ENCODE data around the gene ATAD5. TPM values are rescaled to one million over a fixed set of nuclear protein-coding genes. Genes with fewer than 3 reads are reported as not detected.
A peak's percentile ranks its signal among the peaks of the same experiment; 100 is the strongest.

Gene ATAD5
- total and polyA plus RNA-seq, 2 of the 13 experiments (the other 11 are each of a cell fraction or from before 2014, with no cell fraction given): 1.8 to 10.7 TPM

DNA sequence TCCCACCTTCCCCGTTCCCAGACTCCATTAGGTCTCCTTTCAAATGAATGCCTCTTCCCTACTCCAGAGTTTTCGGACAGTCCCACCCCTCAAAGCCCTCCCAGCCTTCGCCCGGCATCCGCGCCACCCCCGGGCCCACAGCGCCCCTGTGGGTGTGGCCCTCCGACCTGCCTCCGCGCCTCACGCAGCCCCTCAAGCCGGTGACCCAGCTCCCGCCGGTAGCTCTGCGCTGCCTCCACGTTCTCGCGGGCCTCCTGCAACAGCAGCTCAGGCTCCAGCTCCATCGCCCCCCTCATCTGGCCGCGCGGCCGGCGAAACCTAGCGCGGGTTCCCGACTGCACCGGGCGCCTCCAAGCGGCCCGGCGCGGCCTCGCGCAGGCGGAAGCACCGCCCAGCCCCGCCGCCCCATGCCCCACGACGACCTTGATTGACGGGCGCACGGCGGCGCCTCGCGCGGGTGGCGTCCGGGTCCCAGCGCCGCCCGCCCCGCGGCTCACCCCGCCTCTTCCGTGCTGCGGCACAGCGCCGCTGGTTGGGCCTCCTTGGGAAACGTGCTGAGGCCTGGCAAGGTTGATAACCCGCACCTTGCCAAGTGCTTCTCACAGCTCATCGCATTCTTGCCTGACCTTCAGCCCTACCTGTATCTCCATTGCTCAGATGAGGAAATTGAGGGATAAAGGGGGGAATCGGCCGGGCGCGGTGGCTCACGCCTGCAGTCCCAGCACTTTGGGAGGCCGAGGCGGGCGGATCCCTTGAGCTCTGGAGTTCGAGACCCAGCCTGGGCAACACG lies 7.2 kb upstream of the ATAD5 start, which contains the start of gene CRLF3 (continued):
- peak; percentile 78; the same call in 1 of the 2 replicates for TF ChIP-seq CAMTA2 (CRISPR knock-in tag; IDR thresholded peaks at IDR 0.05; ENCODE audit: borderline replicate concordance)
- TF ChIP-seq AGO1 (IDR thresholded peaks at IDR 0.05; ENCODE audit: low read depth, low read length, poor library complexity, severe bottlenecking): no peak
- TF ChIP-seq, protein P1, sequence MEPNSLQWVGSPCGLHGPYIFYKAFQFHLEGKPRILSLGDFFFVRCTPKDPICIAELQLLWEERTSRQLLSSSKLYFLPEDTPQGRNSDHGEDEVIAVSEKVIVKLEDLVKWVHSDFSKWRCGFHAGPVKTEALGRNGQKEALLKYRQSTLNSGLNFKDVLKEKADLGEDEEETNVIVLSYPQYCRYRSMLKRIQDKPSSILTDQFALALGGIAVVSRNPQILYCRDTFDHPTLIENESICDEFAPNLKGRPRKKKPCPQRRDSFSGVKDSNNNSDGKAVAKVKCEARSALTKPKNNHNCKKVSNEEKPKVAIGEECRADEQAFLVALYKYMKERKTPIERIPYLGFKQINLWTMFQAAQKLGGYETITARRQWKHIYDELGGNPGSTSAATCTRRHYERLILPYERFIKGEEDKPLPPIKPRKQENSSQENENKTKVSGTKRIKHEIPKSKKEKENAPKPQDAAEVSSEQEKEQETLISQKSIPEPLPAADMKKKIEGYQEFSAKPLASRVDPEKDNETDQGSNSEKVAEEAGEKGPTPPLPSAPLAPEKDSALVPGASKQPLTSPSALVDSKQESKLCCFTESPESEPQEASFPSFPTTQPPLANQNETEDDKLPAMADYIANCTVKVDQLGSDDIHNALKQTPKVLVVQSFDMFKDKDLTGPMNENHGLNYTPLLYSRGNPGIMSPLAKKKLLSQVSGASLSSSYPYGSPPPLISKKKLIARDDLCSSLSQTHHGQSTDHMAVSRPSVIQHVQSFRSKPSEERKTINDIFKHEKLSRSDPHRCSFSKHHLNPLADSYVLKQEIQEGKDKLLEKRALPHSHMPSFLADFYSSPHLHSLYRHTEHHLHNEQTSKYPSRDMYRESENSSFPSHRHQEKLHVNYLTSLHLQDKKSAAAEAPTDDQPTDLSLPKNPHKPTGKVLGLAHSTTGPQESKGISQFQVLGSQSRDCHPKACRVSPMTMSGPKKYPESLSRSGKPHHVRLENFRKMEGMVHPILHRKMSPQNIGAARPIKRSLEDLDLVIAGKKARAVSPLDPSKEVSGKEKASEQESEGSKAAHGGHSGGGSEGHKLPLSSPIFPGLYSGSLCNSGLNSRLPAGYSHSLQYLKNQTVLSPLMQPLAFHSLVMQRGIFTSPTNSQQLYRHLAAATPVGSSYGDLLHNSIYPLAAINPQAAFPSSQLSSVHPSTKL (CRISPR knock-in tag; IDR thresholded peaks at IDR 0.05): peak; percentile 34; the same call in 1 of the 2 replicates
- TF ChIP-seq, protein P2, sequence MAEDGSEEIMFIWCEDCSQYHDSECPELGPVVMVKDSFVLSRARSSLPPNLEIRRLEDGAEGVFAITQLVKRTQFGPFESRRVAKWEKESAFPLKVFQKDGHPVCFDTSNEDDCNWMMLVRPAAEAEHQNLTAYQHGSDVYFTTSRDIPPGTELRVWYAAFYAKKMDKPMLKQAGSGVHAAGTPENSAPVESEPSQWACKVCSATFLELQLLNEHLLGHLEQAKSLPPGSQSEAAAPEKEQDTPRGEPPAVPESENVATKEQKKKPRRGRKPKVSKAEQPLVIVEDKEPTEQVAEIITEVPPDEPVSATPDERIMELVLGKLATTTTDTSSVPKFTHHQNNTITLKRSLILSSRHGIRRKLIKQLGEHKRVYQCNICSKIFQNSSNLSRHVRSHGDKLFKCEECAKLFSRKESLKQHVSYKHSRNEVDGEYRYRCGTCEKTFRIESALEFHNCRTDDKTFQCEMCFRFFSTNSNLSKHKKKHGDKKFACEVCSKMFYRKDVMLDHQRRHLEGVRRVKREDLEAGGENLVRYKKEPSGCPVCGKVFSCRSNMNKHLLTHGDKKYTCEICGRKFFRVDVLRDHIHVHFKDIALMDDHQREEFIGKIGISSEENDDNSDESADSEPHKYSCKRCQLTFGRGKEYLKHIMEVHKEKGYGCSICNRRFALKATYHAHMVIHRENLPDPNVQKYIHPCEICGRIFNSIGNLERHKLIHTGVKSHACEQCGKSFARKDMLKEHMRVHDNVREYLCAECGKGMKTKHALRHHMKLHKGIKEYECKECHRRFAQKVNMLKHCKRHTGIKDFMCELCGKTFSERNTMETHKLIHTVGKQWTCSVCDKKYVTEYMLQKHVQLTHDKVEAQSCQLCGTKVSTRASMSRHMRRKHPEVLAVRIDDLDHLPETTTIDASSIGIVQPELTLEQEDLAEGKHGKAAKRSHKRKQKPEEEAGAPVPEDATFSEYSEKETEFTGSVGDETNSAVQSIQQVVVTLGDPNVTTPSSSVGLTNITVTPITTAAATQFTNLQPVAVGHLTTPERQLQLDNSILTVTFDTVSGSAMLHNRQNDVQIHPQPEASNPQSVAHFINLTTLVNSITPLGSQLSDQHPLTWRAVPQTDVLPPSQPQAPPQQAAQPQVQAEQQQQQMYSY (CRISPR knock-in tag; IDR thresholded peaks at IDR 0.05): no peak; the same call in 1 of the 2 replicates
- TF ChIP-seq ZNF232 (CRISPR knock-in tag; IDR thresholded peaks at IDR 0.05; ENCODE audit: borderline replicate concordance): no peak
- TF ChIP-seq ZNF138 (CRISPR knock-in tag; IDR thresholded peaks at IDR 0.05; ENCODE audit: low read depth): no peak
- peak; percentile 23; the same call in 1 of the 2 replicates for TF ChIP-seq ZIK1 (CRISPR knock-in tag; IDR thresholded peaks at IDR 0.05; ENCODE audit: borderline replicate concordance, low read depth)
- TF ChIP-seq, protein P3, sequence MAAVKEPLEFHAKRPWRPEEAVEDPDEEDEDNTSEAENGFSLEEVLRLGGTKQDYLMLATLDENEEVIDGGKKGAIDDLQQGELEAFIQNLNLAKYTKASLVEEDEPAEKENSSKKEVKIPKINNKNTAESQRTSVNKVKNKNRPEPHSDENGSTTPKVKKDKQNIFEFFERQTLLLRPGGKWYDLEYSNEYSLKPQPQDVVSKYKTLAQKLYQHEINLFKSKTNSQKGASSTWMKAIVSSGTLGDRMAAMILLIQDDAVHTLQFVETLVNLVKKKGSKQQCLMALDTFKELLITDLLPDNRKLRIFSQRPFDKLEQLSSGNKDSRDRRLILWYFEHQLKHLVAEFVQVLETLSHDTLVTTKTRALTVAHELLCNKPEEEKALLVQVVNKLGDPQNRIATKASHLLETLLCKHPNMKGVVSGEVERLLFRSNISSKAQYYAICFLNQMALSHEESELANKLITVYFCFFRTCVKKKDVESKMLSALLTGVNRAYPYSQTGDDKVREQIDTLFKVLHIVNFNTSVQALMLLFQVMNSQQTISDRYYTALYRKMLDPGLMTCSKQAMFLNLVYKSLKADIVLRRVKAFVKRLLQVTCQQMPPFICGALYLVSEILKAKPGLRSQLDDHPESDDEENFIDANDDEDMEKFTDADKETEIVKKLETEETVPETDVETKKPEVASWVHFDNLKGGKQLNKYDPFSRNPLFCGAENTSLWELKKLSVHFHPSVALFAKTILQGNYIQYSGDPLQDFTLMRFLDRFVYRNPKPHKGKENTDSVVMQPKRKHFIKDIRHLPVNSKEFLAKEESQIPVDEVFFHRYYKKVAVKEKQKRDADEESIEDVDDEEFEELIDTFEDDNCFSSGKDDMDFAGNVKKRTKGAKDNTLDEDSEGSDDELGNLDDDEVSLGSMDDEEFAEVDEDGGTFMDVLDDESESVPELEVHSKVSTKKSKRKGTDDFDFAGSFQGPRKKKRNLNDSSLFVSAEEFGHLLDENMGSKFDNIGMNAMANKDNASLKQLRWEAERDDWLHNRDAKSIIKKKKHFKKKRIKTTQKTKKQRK (IDR thresholded peaks at IDR 0.05; ENCODE audit: low read length): no peak
- no peak for TF ChIP-seq CENPX (CRISPR knock-in tag; IDR thresholded peaks at IDR 0.05)
- TF ChIP-seq, protein P4, sequence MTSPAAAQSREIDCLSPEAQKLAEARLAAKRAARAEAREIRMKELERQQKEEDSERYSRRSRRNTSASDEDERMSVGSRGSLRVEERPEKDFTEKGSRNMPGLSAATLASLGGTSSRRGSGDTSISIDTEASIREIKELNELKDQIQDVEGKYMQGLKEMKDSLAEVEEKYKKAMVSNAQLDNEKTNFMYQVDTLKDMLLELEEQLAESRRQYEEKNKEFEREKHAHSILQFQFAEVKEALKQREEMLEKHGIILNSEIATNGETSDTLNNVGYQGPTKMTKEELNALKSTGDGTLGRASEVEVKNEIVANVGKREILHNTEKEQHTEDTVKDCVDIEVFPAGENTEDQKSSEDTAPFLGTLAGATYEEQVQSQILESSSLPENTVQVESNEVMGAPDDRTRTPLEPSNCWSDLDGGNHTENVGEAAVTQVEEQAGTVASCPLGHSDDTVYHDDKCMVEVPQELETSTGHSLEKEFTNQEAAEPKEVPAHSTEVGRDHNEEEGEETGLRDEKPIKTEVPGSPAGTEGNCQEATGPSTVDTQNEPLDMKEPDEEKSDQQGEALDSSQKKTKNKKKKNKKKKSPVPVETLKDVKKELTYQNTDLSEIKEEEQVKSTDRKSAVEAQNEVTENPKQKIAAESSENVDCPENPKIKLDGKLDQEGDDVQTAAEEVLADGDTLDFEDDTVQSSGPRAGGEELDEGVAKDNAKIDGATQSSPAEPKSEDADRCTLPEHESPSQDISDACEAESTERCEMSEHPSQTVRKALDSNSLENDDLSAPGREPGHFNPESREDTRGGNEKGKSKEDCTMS (CRISPR knock-in tag; conservative IDR thresholded peaks at IDR 0.05): no peak
- TF ChIP-seq, protein P5, sequence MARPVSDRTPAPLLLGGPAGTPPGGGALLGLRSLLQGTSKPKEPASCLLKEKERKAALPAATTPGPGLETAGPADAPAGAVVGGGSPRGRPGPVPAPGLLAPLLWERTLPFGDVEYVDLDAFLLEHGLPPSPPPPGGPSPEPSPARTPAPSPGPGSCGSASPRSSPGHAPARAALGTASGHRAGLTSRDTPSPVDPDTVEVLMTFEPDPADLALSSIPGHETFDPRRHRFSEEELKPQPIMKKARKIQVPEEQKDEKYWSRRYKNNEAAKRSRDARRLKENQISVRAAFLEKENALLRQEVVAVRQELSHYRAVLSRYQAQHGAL (CRISPR knock-in tag; IDR thresholded peaks at IDR 0.05; ENCODE audit: not compliant biosample characterization): no peak
- no peak for TF ChIP-seq ZNF383 (CRISPR knock-in tag; IDR thresholded peaks at IDR 0.05; ENCODE audit: borderline replicate concordance)

All from HepG2 (cell line).